ENCODE measurements around the gene ATP2C2. TPM values are rescaled to one million over a fixed set of nuclear protein-coding genes. Genes with fewer than 3 reads are reported as not detected.

The ATP2C2 gene
- total and polyA plus RNA-seq, 2 of the 8 experiments (the other 6 are each of a cell fraction or from before 2014, with no cell fraction given) = 1.2 to 2.8 TPM

DNA sequence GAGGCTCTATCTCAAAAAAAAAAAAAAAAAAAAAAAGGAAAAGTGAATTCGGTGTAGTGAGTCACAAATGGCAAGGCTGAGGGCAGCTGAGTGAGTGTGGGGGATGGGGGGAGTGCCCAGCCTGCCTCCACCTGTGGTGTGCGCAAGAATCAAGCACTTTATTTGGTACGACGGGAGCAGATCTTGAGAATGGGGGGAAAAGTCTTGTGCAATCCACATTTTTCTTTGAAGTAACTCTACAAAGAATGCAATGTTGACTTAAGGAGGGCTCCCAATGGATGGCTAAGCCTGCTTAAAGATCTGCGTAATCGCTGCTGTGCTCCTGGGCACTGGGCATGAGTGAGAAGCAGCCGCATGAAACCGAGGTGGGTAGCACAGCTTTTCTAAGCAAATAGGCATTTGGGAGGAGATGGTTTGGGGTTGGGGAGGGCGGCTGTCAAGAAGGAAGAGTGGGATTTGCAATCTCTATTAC lies 28.2 kb downstream of the ATP2C2 start:
- Histone ChIP-seq H3K9me3 (ENCODE audit: insufficient read depth in 2 of 2, low read depth in 1 of 2, low read length in 1 of 2) (no peaks in the 10 kb centered on the region), H3K79me2 (ENCODE audit: control insufficient read depth in 1 of 2, insufficient read depth in 2 of 2, low read length in 2 of 2) (no peaks in the 10 kb centered on the region), H3K18ac (ENCODE audit: extremely low read depth, low read length) (no peak overlapping the region), H3K23ac (ENCODE audit: insufficient read length) (no peak overlapping the region), H2BK120ac (replicated peaks; ENCODE audit: low read depth, low read length) (no peak overlapping the region), H2BK15ac (ENCODE audit: low read length) (no peak overlapping the region), H3K4me3 (ENCODE audit: extremely low read depth in 1 of 4, insufficient read depth in 2 of 4, low read depth in 3 of 4, low read length in 4 of 4) (no peak overlapping the region), H3K27ac (ENCODE audit: low read depth, low read length) (no peak overlapping the region), H4K5ac (ENCODE audit: insufficient read length, low read depth, low read length) (no peak overlapping the region), H3K27me3 (replicated peaks in 1 of 4; ENCODE audit: control insufficient read depth in 3 of 4, extremely low read depth in 1 of 4, insufficient read depth in 3 of 4, low read length in 3 of 4) (no peaks in the 10 kb centered on the region), H4K20me1 (replicated peaks in 1 of 2; ENCODE audit: control insufficient read depth in 1 of 2, insufficient read depth in 2 of 2, low read length in 2 of 2) (no peaks in the 10 kb centered on the region), H4K8ac (ENCODE audit: extremely low read depth, insufficient read depth, low read length) (no peak overlapping the region), H3K9ac (replicated peaks in 1 of 4; ENCODE audit: extremely low read depth in 1 of 4, low read depth in 3 of 4, low read length in 3 of 4) (no peak overlapping the region), H2AK5ac (ENCODE audit: low read depth, low read length) (no peak overlapping the region), H3K56ac (replicated peaks; ENCODE audit: insufficient read length, low read depth, low read length) (no peak overlapping the region), H3K4me1 (replicated peaks in 1 of 4; ENCODE audit: control insufficient read depth in 3 of 4, insufficient read depth in 4 of 4, low read length in 3 of 4) (peaks cover 0 to 6% (median 3%) of the 10 kb centered on the region in 4 experiments; a peak in 2 of 7 replicates), H2AFZ (ENCODE audit: low read length) (no peak overlapping the region), H2BK20ac (ENCODE audit: low read length) (no peak overlapping the region), H2BK12ac (ENCODE audit: low read depth, low read length) (no peak overlapping the region), H3K4ac (replicated peaks; ENCODE audit: insufficient read length, low read depth, low read length) (no peak overlapping the region), H3K14ac (ENCODE audit: insufficient read length) (no peak overlapping the region), H2BK5ac (ENCODE audit: low read depth, low read length) (no peak overlapping the region), H4K91ac (replicated peaks; ENCODE audit: insufficient read length, low read length) (no peak overlapping the region), H3K79me1 (ENCODE audit: low read depth, low read length) (no peaks in the 10 kb centered on the region), H3K36me3 (ENCODE audit: control insufficient read depth in 2 of 4, insufficient read depth in 4 of 4, low read length in 3 of 4) (no peaks in the 10 kb centered on the region), H3K23me2 (ENCODE audit: low read depth, low read length) (no peaks in the 10 kb centered on the region), H3K4me2 (ENCODE audit: insufficient read depth in 1 of 2, low read depth in 2 of 2, low read length in 2 of 2) (no peak overlapping the region; a peak in 1 of 4 replicates)
- WGBS, 2 experiments (ENCODE audit: extremely low coverage in 1 of 2, insufficient coverage in 1 of 2, insufficient read length in 1 of 2, insufficient replicate concordance in 2 of 2, low coverage in 1 of 2, low lambda C conversion rate in 2 of 2, missing lambda C conversion rate in 1 of 2) = 75% methylated on average over 8 of the region's 9 CpGs; no CpG with 5 or more reads in 1 of the 2 experiments
- no peak for FAIRE-seq
- TF ChIP-seq KDM4A (IDR thresholded peaks at IDR 0.05; ENCODE audit: low read depth, low read length, severe bottlenecking) = no peak
- TF ChIP-seq RNF2 (IDR thresholded peaks at IDR 0.05; ENCODE audit: borderline replicate concordance, low read depth, low read length, missing control alignments, poor library complexity, severe bottlenecking) = no peak
- no peak for TF ChIP-seq KDM1A (IDR thresholded peaks at IDR 0.05; ENCODE audit: borderline replicate concordance, low read length)
- DNase-seq (ENCODE audit: low read depth in 1 of 2, low spot score in 2 of 2) = no peak
- CTCF ChIA-PET (ENCODE audit: partially characterized antibody) = interaction anchor here (0.7 to 1.7 kb wide), 5 partner anchors 13 to 119 kb away, joined by 3 to 6 read pairs (median 3); no protein-coding TSS in a partner anchor
- POLR2A ChIA-PET (ENCODE audit: partially characterized antibody) = no interaction called here

Data from H1 (cell line).